ENCODE results near the gene ITPRIPL1.
"Not testable (repeated sequence)": the region's sequence is repeated elsewhere in the genome, so short reads cannot be mapped to it uniquely, and the experiment has no call there.

Gene ITPRIPL1

GRCh38 chr2:96325041-96325883 lies at the start of gene ITPRIPL1:
ITPRIPL1 (plus strand) TSS chr2:96325317; CDS start chr2:96325840, 523 bp downstream.
- DNase-seq = no peak

GRCh38 chr2:96276787-96277499 lies 48.2 kb upstream of the ITPRIPL1 start:
- no peak for DNase-seq

GRCh38 chr2:96287273-96287856 lies 37.8 kb upstream of the ITPRIPL1 start:
- DNase-seq = no peak

GRCh38 chr2:96291751-96292150 lies 33.4 kb upstream of the ITPRIPL1 start:
- DNase-seq = no peak

- DNase-seq = not testable (repeated sequence)
Observed at GRCh38 chr2:96294271-96294670, 30.8 kb upstream of the ITPRIPL1 start.

- no peak for DNase-seq
Observed at GRCh38 chr2:96296925-96297324, 28.2 kb upstream of the ITPRIPL1 start.

- DNase-seq = no peak
Observed at GRCh38 chr2:96301865-96302264, 23.3 kb upstream of the ITPRIPL1 start.

GRCh38 chr2:96304606-96305005 lies 20.5 kb upstream of the ITPRIPL1 start:
- no peak for DNase-seq

GRCh38 chr2:96305091-96305978 lies 19.8 kb upstream of the ITPRIPL1 start, which contains the start of gene SNRNP200:
SNRNP200 (minus strand) TSS chr2:96305546; CDS start chr2:96305437, 109 bp downstream.
- DNase-seq = peak; percentile 89

- DNase-seq = no peak
Observed at GRCh38 chr2:96305979-96306308, 19.2 kb upstream of the ITPRIPL1 start.

- no peak for DNase-seq
Observed at GRCh38 chr2:96306370-96306769, 18.7 kb upstream of the ITPRIPL1 start.

- DNase-seq = no peak
Observed at GRCh38 chr2:96308248-96308647, 16.9 kb upstream of the ITPRIPL1 start.

GRCh38 chr2:96315005-96315399 lies 10.1 kb upstream of the ITPRIPL1 start:
- DNase-seq = no peak

- no peak for DNase-seq
Observed at GRCh38 chr2:96315400-96316071, 9.6 kb upstream of the ITPRIPL1 start.

- no peak for DNase-seq
Observed at GRCh38 chr2:96316999-96317398, 8.1 kb upstream of the ITPRIPL1 start.

- no peak for DNase-seq
Observed at GRCh38 chr2:96317584-96317997, 7.5 kb upstream of the ITPRIPL1 start.

GRCh38 chr2:96318723-96319122 lies 6.4 kb upstream of the ITPRIPL1 start:
- no peak for DNase-seq

GRCh38 chr2:96319396-96319795 lies 5.7 kb upstream of the ITPRIPL1 start:
- DNase-seq = no peak

GRCh38 chr2:96320326-96320725 lies 4.8 kb upstream of the ITPRIPL1 start:
- no peak for DNase-seq

GRCh38 chr2:96320728-96321622 lies 4.1 kb upstream of the ITPRIPL1 start:
- no peak for DNase-seq

- DNase-seq = no peak
Observed at GRCh38 chr2:96323849-96324248, 1.3 kb upstream of the ITPRIPL1 start.
